Measurements from ENCODE around the gene GPX4. TPM values are rescaled to one million over a fixed set of nuclear protein-coding genes. Genes with fewer than 3 reads are reported as not detected.

Gene GPX4
- total and polyA plus RNA-seq, 9 of the 15 experiments (the other 6 are each of a cell fraction or from before 2014, with no cell fraction given): 61.4 to 661 (median 349) TPM

- TF ChIP-seq ZNF384 (IDR thresholded peaks at IDR 0.05; ENCODE audit: low read depth, low read length) (peak; percentile 59; the same call in 1 of the 2 replicates), TFAM (CRISPR knock-in tag; conservative IDR thresholded peaks at IDR 0.05) (no peak), TAF7 (tag; IDR thresholded peaks at IDR 0.05) (no peak), HDAC1 (IDR thresholded peaks at IDR 0.05) (peak in 1 of 2 experiments; percentile 57; a peak in 1 of 4 replicates), CBX1 (IDR thresholded peaks at IDR 0.05; ENCODE audit: low read depth) (0 out of 2 replicates have a peak, but pooled peaks have one; percentile 18), XRCC3 (IDR thresholded peaks at IDR 0.05) (no peak), NCOA4 (IDR thresholded peaks at IDR 0.05; ENCODE audit: partially characterized antibody) (no peak), ZBTB5 (IDR thresholded peaks at IDR 0.05) (no peak), EGR1 (conservative IDR thresholded peaks at IDR 0.05) (peak; percentile 88)
Observed at GRCh38 chr19:1113030-1113985, 9.5 kb downstream of the GPX4 start (continued).
